NOMO-1 treated with dmso at 0.1 percent for 144 hours (cell line): Measurements from ENCODE around the gene NF1.
"Not testable (repeated sequence)": the region's sequence is repeated elsewhere in the genome, so short reads cannot be mapped to it uniquely, and the experiment has no call there.

Experiments used
- DNase-seq: peaks from one replicate; lab custom pipeline; 2025; ENCODE audit not compliant: unreplicated experiment; lab: John Stamatoyannopoulos, UW

Gene NF1

GRCh38 chr17:31251105-31251969 is 156.6 kb downstream of the NF1 start:
- DNase-seq, result no peak

DNA sequence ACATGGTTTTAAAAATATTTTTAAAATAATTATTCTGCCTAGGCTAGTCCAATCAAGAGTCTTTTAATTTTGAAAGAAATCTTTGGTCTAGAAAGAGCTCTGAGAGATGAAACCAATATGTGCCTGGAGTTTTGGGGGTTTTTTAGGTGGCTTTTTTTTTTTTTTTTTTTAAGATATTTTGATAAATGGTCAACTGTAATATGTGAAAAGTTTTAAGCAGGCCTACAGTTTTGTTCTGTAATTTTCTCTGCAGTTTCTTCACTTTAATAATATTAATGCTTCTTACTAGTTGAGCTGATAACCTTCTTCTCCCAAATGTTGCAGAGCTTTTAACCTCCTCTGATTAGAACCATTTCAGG is 157.2 kb downstream of the NF1 start:
- no peak for DNase-seq

DNA sequence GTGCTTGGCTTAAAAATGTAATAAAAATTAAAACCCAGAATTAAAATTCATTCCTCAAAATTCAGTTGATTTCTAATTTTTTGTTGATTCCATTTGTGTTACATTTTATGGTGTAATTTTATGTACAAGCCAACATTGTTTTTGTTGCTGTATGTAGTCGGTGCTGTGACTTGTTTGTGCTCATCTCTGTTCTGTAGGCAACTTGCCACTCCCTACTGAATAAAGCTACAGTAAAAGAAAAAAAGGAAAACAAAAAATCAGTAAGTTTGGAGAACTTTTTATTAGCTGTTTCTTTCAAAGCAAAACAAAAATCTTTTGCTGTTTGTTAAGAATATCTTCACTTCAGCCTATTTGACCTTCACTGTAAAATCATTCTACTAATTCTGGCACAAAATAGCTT is 158.0 kb downstream of the NF1 start:
- no peak for DNase-seq

- DNase-seq, result no peak
Measured at GRCh38 chr17:31254654-31255053, 159.9 kb downstream of the NF1 start.

DNA sequence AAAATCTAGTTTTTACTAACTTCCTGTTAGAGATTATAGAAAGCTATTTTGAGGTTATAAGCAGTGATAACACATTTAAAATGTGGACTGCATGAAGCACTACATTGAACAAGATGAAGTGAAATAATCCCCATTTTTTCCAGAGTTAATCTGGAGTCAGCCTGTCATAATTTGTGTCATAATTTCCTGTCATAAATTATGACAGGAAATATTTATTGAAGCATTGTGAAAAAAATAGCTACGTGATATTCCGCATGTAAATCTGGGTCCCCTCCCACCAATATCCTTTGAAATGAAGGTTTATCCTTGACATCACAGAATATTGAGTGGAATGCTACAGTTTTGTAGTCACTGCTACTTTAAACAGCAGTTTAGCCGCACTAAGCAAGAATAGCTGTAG is 162.2 kb downstream of the NF1 start:
- no peak for DNase-seq

GRCh38 chr17:31260151-31260550 is 165.4 kb downstream of the NF1 start:
- DNase-seq, result no peak

- DNase-seq, result no peak
Measured at GRCh38 chr17:31261601-31262000, 166.8 kb downstream of the NF1 start.

- not testable (repeated sequence) for DNase-seq
Measured at GRCh38 chr17:31262923-31263322, 168.1 kb downstream of the NF1 start.

DNA sequence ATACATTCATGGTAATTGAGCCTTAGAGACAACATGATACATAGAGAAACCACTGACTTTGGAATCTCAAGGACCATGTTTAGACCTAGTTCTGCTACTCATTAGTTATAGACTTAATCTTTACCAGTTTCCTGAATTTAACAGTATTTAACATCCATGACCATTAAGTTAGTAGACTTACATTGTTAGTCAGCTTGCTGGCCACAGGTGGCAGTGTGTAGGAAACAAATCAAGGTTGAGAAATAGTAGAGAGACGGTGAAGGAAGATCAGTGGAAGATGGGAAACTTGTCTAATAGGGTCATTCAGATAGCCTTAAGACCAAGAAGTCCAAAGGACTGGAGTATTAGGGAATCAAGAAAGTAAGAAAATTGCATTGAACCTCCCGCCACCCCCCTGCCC is 171.3 kb downstream of the NF1 start:
- no peak for DNase-seq

DNA sequence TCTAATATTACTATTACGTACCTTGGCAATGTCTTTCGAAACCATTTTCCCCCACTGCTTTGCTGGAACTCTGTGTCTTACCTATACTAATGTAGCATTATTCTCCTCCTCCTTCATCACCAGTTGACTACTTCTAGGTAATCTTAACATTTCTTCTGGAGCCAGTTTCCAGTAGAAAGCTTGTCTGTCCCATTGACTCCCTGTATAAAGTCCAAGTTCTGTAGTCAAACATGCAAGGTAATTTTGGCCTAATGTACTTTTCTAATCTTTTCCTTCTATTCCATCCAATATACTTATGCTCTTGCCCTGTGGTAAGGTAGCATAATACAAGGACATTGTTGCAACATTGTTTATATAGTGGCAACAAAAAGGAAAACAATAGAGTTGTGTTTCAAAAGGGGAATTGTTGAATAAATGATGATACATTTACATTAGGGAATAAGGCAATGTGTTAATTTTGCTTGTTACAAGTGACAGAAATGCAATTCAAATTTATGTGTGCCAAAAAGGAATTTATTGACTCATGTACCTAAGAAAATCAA is 174.3 kb downstream of the NF1 start:
- no peak for DNase-seq

GRCh38 chr17:31269578-31269983 is 174.8 kb downstream of the NF1 start:
- no peak for DNase-seq

DNA sequence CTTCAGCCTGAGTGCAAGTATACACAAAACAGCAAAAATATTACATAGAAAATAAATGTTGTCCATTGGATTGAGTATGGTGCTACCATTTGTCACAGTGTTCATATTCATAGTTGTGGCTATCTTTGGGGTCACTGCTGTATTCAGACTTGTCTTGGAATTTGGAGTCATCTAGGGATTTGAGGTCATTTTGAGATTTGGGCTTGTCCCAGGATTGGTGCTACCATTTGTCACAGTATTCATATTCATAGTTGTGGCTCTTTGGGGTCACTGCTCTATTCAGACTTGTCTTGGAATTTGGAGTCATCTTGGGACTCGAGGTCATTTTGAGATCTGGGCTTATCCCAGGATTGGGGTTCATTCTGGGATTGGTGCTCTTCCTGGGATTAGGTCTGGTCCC is 177.5 kb downstream of the NF1 start:
- DNase-seq, result no peak

DNA sequence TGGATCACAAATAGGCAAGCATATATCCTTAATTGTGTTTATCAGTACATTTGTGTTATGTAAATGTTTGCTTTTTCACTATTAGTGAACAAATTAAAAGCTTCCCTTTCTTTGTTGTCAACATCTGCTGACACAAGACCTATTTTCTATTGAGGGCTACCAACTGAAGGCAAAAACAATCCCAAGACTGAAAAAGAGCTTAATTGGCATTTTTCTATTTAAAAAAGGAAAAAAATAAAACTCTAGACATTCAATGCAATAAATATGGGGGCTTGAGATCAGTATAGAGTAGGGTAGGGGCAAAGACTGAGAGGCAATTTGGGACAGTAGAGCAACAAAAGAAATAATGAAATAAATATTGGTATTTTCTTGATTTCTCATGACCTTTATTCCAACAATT is 178.0 kb downstream of the NF1 start:
- DNase-seq, result no peak

DNA sequence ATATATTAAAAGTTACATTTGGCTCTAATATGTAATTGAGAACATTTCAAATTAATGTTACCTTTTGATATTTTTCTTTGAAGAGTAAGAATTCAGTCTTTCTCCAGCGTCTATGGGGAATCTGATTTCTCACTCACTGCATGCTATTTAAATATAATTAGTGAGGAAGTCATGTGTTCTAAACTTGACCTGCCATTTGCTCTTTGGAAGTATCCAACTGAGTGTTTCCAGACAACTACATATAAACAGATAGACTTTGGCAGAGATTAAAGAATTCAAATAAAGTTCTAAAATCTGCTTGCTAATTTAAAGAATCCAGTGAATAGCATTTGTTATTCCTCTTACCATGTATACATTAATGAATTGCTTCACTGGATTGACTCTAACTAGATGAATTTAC is 178.7 kb downstream of the NF1 start:
- DNase-seq, result no peak

DNA sequence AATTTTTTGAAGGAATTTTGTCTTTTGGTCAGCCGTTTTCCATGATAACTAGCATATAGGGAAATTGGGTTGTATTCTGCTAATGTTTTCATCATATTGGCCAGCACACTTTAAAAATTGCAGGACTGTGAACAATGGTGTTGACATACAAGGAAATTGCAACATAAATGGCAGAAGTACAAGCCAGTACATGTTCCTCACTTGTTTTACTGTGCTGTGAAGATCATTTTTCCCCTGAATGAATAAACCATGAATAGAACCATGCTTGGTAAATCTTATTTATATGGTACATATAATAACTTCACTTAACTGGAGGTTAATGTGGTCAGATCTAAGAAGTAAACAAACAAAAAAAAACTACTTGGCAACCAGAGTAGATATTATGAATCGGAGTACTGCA is 179.5 kb downstream of the NF1 start:
- DNase-seq, result peak; percentile 41

GRCh38 chr17:31275116-31275515 is 180.3 kb downstream of the NF1 start:
- no peak for DNase-seq

GRCh38 chr17:31279401-31279800 is 184.6 kb downstream of the NF1 start:
- DNase-seq, result no peak

DNA sequence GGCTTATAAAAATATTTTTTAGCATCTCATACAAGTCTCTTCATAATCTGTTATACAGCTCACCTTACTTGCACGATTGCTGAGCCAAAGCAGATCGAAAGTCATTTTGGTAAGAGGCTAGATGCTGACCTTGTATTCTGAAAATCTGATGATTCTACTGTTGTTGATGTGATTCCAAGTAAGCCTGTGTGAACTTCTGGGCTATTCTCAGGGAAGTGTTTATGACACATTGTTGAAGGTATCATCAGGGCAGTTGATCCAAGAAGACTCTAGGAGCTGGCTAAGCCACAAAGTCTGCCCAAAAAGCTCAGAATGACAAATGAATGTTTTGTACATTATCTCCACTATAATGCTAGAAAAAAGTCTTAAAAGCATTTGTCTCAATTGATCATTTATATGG is 186.3 kb downstream of the NF1 start:
- DNase-seq, result no peak

DNA sequence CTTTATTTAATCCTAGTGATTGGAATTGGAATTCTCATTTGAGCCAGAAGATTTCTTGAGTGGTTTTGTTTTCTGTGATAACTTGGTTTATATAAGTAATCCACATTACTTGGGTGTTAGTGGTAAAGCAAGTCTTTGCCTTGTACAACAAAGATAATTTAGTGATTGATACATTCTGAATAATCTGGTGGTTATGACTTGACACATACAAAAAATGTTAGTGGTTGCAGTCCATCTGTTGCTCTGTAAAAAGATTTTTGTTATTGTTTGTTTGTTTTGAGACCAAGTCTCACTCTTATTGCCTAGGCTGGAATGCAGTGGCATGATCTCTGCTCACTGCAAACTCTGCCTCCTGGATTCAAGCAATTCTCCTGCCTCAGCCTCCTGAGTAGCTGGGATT is 189.1 kb downstream of the NF1 start:
- DNase-seq, result no peak

DNA sequence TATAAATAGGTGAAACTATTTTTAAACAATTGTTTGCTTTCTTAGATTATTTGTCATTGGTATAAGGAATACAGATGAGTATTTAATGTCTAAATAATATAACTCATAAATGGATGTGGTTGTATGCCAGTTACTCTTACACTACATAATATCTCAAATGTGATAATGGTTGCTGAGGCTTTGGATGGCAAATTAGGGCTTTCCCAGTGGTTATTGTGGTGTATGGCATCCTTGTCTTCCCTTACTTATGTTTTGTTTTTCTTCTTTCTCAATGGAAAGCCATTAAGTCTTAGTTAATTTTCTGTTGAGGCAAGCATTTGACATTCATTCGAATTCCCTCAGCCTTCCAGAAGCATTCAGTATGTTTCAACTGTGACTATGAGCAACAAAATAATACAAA is 191.8 kb downstream of the NF1 start:
- DNase-seq, result no peak

- not testable (repeated sequence) for DNase-seq
Measured at GRCh38 chr17:31287932-31288331, 193.2 kb downstream of the NF1 start.

DNA sequence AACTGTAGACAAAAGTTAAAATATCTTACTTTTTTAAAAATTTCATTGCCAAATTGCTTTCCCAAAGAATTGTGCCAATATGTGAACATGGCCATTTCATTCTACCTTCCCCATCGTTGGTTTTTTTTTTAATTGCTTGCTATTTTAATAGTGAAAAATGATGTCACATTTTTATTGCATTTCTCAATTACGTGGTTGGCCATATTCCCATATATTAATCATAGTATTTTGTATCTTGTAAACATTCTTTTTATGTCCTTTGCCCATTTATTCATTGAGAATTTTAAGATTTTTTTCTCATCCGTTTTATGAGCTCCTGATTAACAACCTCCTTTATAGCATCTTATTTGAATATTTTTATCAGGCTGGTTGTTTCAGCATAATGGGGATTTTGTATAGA is 195.0 kb downstream of the NF1 start:
- no peak for DNase-seq

DNA sequence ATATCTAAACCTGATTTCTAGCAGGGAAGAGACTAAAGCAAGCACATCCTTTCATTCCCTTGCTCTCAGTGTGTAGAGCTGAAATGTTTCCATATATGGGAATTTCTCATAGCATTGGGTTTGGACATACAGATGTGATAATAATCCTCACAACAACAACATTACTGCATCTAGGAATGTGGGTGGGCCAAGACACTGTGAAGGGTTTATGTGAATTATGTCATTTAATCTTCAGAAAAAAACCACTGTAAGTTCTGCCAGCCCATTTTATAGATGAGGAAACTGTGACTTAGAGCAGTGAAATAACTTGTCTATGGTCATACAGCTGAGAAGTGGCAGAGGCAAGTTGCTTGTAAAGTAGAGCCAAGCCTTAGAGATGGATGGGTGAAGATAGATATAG is 197.0 kb downstream of the NF1 start:
- no peak for DNase-seq
